ENCODE measurements around the gene AFF3.

GRCh38 chr2:100160396-100160795, 18.0 kb upstream of the AFF3 start:
- TF ChIP-seq FOXM1 (CRISPR knock-in tag; IDR thresholded peaks at IDR 0.05), result no peak
- TF ChIP-seq SP4 (CRISPR knock-in tag; IDR thresholded peaks at IDR 0.05), result no peak
- TF ChIP-seq, protein P1, sequence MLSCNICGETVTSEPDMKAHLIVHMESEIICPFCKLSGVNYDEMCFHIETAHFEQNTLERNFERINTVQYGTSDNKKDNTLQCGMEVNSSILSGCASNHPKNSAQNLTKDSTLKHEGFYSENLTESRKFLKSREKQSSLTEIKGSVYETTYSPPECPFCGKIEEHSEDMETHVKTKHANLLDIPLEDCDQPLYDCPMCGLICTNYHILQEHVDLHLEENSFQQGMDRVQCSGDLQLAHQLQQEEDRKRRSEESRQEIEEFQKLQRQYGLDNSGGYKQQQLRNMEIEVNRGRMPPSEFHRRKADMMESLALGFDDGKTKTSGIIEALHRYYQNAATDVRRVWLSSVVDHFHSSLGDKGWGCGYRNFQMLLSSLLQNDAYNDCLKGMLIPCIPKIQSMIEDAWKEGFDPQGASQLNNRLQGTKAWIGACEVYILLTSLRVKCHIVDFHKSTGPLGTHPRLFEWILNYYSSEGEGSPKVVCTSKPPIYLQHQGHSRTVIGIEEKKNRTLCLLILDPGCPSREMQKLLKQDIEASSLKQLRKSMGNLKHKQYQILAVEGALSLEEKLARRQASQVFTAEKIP (CRISPR knock-in tag; IDR thresholded peaks at IDR 0.05; ENCODE audit: borderline replicate concordance), result no peak
- no peak for TF ChIP-seq TEAD3 (CRISPR knock-in tag; optimal IDR thresholded peaks at IDR 0.05; ENCODE audit: borderline replicate concordance)
- TF ChIP-seq ZZZ3 (CRISPR knock-in tag; IDR thresholded peaks at IDR 0.05; ENCODE audit: borderline replicate concordance), result no peak
- no peak for TF ChIP-seq STAG1 (CRISPR knock-in tag; IDR thresholded peaks at IDR 0.05)
- TF ChIP-seq CHD4 (IDR thresholded peaks at IDR 0.05; ENCODE audit: borderline replicate concordance, low read length), result no peak
- no peak for TF ChIP-seq CTCF (CRISPR knock-in tag; IDR thresholded peaks at IDR 0.05)
- no peak for TF ChIP-seq SMAD3 (CRISPR knock-in tag; IDR thresholded peaks at IDR 0.05)
- no peak for TF ChIP-seq ZNF501 (CRISPR knock-in tag; IDR thresholded peaks at IDR 0.05)
- TF ChIP-seq JUND (CRISPR knock-in tag; IDR thresholded peaks at IDR 0.05), result no peak
- TF ChIP-seq HOXA9 (CRISPR knock-in tag; IDR thresholded peaks at IDR 0.05; ENCODE audit: borderline replicate concordance), result no peak
- no peak for TF ChIP-seq NBN (conservative IDR thresholded peaks at IDR 0.05)
- TF ChIP-seq HMG20B (CRISPR knock-in tag; conservative IDR thresholded peaks at IDR 0.05), result no peak

Measured in HepG2 (cell line).